Natural killer cell (primary cell): ENCODE results near the gene BTD. TPM values are rescaled to one million over a fixed set of nuclear protein-coding genes. Genes with fewer than 3 reads are reported as not detected.
A peak's percentile ranks its signal among the peaks of the same experiment; 100 is the strongest.
"Not testable (repeated sequence)": the region's sequence is repeated elsewhere in the genome, so short reads cannot be mapped to it uniquely, and the experiment has no call there.

ENCODE experiments used
- ATAC-seq, 3 donors: fragments of 150-1000 bp in 2 of 3; fragments of 200-7000 bp in 1 of 3; cut with Tn5 transposase; 1 replicate in 1 of 3; 2 replicates in 2 of 3; pipeline ENCODE4 v1.10.0; 2021; ENCODE audit warnings: mild to moderate bottlenecking in 2 of 3, moderate library complexity in 2 of 3
- DNase-seq, 2 donors: peaks; one replicate each; pipeline versions ENCODE4 v3.0.0 to v3.0.0-alpha.2; 2013 to 2021; ENCODE audit warnings: mixed read lengths in 1 of 2
- H3K27ac ChIP-seq: one replicate; pipeline ENCODE4 v1.5.1; 2013; ENCODE audit warnings: mild to moderate bottlenecking, low read length
- H3K27me3 ChIP-seq: one replicate; pipeline ENCODE4 v1.6.1; 2013; ENCODE audit warnings: low read length; ENCODE audit not compliant: control insufficient read depth, insufficient read depth
- H3K36me3 ChIP-seq: one replicate; pipeline ENCODE4 v1.6.1; 2013; ENCODE audit warnings: low read length; ENCODE audit not compliant: control insufficient read depth, insufficient read depth
- H3K4me1 ChIP-seq: one replicate; pipeline ENCODE4 v1.6.1; 2013; ENCODE audit warnings: low read length; ENCODE audit not compliant: control insufficient read depth, insufficient read depth
- H3K4me3 ChIP-seq: one replicate; pipeline ENCODE4 v1.5.1; 2013; ENCODE audit warnings: low read length
- H3K9me3 ChIP-seq: one replicate; pipeline ENCODE4 v1.6.1; 2013; ENCODE audit warnings: low read length; ENCODE audit not compliant: control insufficient read depth, insufficient read depth
- H3K27ac Mint-ChIP-seq, 2 donors: one replicate each; pipeline ENCODE4 v1.8.0; 2022; ENCODE audit warnings: mild to moderate bottlenecking in 2 of 2, mixed read lengths in 2 of 2, moderate library complexity in 1 of 2
- H3K27me3 Mint-ChIP-seq, 2 donors: one replicate each; pipeline ENCODE4 v1.8.0; 2022; ENCODE audit warnings: low read depth in 2 of 2, mixed read lengths in 2 of 2
- H3K36me3 Mint-ChIP-seq: one replicate; pipeline ENCODE4 v1.8.0; 2022; ENCODE audit warnings: mixed read lengths
- H3K4me1 Mint-ChIP-seq, 2 donors: one replicate each; pipeline ENCODE4 v1.8.0; 2022; ENCODE audit warnings: mixed read lengths in 2 of 2
- H3K4me3 Mint-ChIP-seq: one replicate; pipeline ENCODE4 v1.8.0; 2022; ENCODE audit warnings: mild to moderate bottlenecking, moderate library complexity, mixed read lengths
- H3K9me3 Mint-ChIP-seq, 2 donors: one replicate each; pipeline ENCODE4 v1.8.0; 2022; ENCODE audit warnings: mixed read lengths in 2 of 2
- CTCF ChIP-seq: fragments of 200-600 bp; IDR thresholded peaks from one replicate; pipeline ENCODE4 v1.8.0; 2022; ENCODE audit warnings: antibody characterized with exemption
- WGBS: methylation state at CpG from one replicate; pipeline ENCODE4 v1.1.7; 2013; ENCODE audit warnings: missing lambda C conversion rate; ENCODE audit not compliant: insufficient coverage; 5-methylcytosine and 5-hydroxymethylcytosine counted together
- intact Hi-C: fragments of 100-400 bp; cut with micrococcal nuclease; formaldehyde crosslinking; loops from one replicate; pipeline ENCODE4 v1.14.2; 2022
- total RNA-seq, 4 donors: library from RNA; stranded (reverse); fragments of 120-200 nt in 1 of 4; gene quantifications; one replicate each; pipeline versions ENCODE4 v1.2.3 to v1.2.4, GENCODE V29; 2013 to 2022

The BTD gene
- total RNA-seq, 3 donors from 2014 or later (not counting 1 experiment from before 2014, with no cell fraction given): 19.9 to 27.5 (median 23.6) TPM

- intact Hi-C loops: no loop called here
- H3K4me3 ChIP-seq: no peak overlapping the region
- Mint-ChIP-seq H3K4me1 (peaks cover 12 to 17% of the 10 kb centered on the region in 2 donors), H3K27me3 (no peaks in the 10 kb centered on the region), H3K27ac (no peak overlapping the region), H3K4me3 (no peak overlapping the region), H3K36me3 (peaks cover 11% of the 10 kb centered on the region), H3K9me3 (peaks cover 3 to 5% of the 10 kb centered on the region in 2 donors)
- no peak overlapping the region for H3K27ac ChIP-seq
- no peaks in the 10 kb centered on the region for H3K27me3 ChIP-seq
- ATAC-seq (no peak), DNase-seq (no peak)
- no peaks in the 10 kb centered on the region for H3K36me3 ChIP-seq
- H3K4me1 ChIP-seq: no peaks in the 10 kb centered on the region
- WGBS: 100% methylated on average over 1 of the region's 1 CpG
- TF ChIP-seq CTCF: no peak
- H3K9me3 ChIP-seq: peaks cover 4% of the 10 kb centered on the region
Measured at GRCh38 chr3:15614958-15615357, 13.4 kb downstream of the BTD start.

- Mint-ChIP-seq H3K27me3 (no peaks in the 10 kb centered on the region), H3K4me3 (no peak overlapping the region), H3K36me3 (peaks cover 20% of the 10 kb centered on the region), H3K27ac (no peak overlapping the region), H3K4me1 (peaks cover 12 to 17% of the 10 kb centered on the region in 2 donors), H3K9me3 (peaks cover 3 to 5% of the 10 kb centered on the region in 2 donors)
- Histone ChIP-seq H3K4me3 (no peak overlapping the region), H3K27me3 (no peaks in the 10 kb centered on the region), H3K9me3 (peaks cover 14% of the 10 kb centered on the region), H3K4me1 (no peaks in the 10 kb centered on the region), H3K27ac (no peak overlapping the region), H3K36me3 (no peaks in the 10 kb centered on the region)
- no peak for TF ChIP-seq CTCF
- 96% methylated on average over 6 of the region's 6 CpGs for WGBS
- DNase-seq (no peak), ATAC-seq (no peak)
- intact Hi-C loops: no loop called here
Measured at GRCh38 chr3:15616053-15616452, 14.5 kb downstream of the BTD start.

- H3K27me3 ChIP-seq, intact Hi-C loops, H3K27me3 Mint-ChIP-seq, H3K27ac ChIP-seq, ATAC-seq, H3K9me3 Mint-ChIP-seq, H3K4me3 ChIP-seq, H3K4me3 Mint-ChIP-seq, H3K27ac Mint-ChIP-seq, H3K4me1 ChIP-seq, H3K36me3 ChIP-seq, DNase-seq: not testable (repeated sequence)
- peaks cover 14% of the 10 kb centered on the region for H3K9me3 ChIP-seq
- WGBS: 96% methylated on average over 7 of the region's 8 CpGs
- H3K4me1 Mint-ChIP-seq: peaks cover 13 to 21% of the 10 kb centered on the region in 2 donors
- peaks cover 31% of the 10 kb centered on the region for H3K36me3 Mint-ChIP-seq
Measured at GRCh38 chr3:15619659-15620464, 18.3 kb downstream of the BTD start.

GRCh38 chr3:15623535-15624440 is 22.2 kb downstream of the BTD start:
- H3K27ac Mint-ChIP-seq: peak overlapping the region; percentile 4 to 72
- peaks cover 31% of the 10 kb centered on the region for H3K36me3 Mint-ChIP-seq
- peak overlapping the region; percentile 74 for H3K4me3 Mint-ChIP-seq
- H3K4me1 ChIP-seq: peaks cover 9% of the 10 kb centered on the region
- peak in 2 of 3 donors; percentile 56 to 64 for ATAC-seq
- peaks cover 13 to 18% of the 10 kb centered on the region in 2 donors for H3K4me1 Mint-ChIP-seq
- intact Hi-C loops: no loop called here
- H3K27me3 ChIP-seq: no peaks in the 10 kb centered on the region
- H3K27me3 Mint-ChIP-seq: no peaks in the 10 kb centered on the region
- H3K36me3 ChIP-seq: no peaks in the 10 kb centered on the region
- no peak for TF ChIP-seq CTCF
- peaks cover 14% of the 10 kb centered on the region for H3K9me3 ChIP-seq
- H3K27ac ChIP-seq: peak overlapping the region; percentile 61
- H3K9me3 Mint-ChIP-seq: peaks cover 3 to 9% of the 10 kb centered on the region in 2 donors
- peak in 1 of 2 donors; percentile 66 for DNase-seq
- no peak overlapping the region for H3K4me3 ChIP-seq
- WGBS: 63% methylated on average over 4 of the region's 4 CpGs
